GM21526 (cell line): ENCODE measurements around the gene TMEFF2.
A peak's percentile ranks its signal among the peaks of the same experiment; 100 is the strongest.

ENCODE experiments used
- ATAC-seq: cut with Tn5 transposase; IDR thresholded peaks from one replicate; pipeline ENCODE4 v1.9.1; 2021; ENCODE audit warnings: moderate library complexity; ENCODE audit not compliant: unreplicated experiment, low FRiP score

Gene TMEFF2

GRCh38 chr2:192184349-192184748 is 10.4 kb downstream of the TMEFF2 start:
- ATAC-seq = no peak

- no peak for ATAC-seq
Observed at GRCh38 chr2:192183296-192183695, 11.4 kb downstream of the TMEFF2 start.

GRCh38 chr2:192166946-192167345 is 27.8 kb downstream of the TMEFF2 start:
- ATAC-seq = no peak

- ATAC-seq = no peak
Observed at GRCh38 chr2:192165842-192166241, 28.9 kb downstream of the TMEFF2 start.

GRCh38 chr2:192162392-192163042 is 32.2 kb downstream of the TMEFF2 start:
- peak; percentile 93 for ATAC-seq

- no peak for ATAC-seq
Observed at GRCh38 chr2:192161656-192162290, 33.0 kb downstream of the TMEFF2 start.

- ATAC-seq = no peak
Observed at GRCh38 chr2:192159736-192160135, 35.0 kb downstream of the TMEFF2 start.

GRCh38 chr2:192159208-192159607 is 35.5 kb downstream of the TMEFF2 start:
- no peak for ATAC-seq

- ATAC-seq = no peak
Observed at GRCh38 chr2:192157776-192158175, 37.0 kb downstream of the TMEFF2 start.

GRCh38 chr2:192155511-192156118 is 39.1 kb downstream of the TMEFF2 start:
- no peak for ATAC-seq

GRCh38 chr2:192153561-192153960 is 41.2 kb downstream of the TMEFF2 start:
- no peak for ATAC-seq

GRCh38 chr2:192151853-192152252 is 42.9 kb downstream of the TMEFF2 start:
- no peak for ATAC-seq

GRCh38 chr2:192150166-192150565 is 44.6 kb downstream of the TMEFF2 start:
- no peak for ATAC-seq

GRCh38 chr2:192148620-192149321 is 46.0 kb downstream of the TMEFF2 start:
- no peak for ATAC-seq

- ATAC-seq = no peak
Observed at GRCh38 chr2:192148241-192148619, 46.5 kb downstream of the TMEFF2 start.

GRCh38 chr2:192146069-192147015 is 48.4 kb downstream of the TMEFF2 start:
- ATAC-seq = no peak

GRCh38 chr2:192145496-192145895 is 49.2 kb downstream of the TMEFF2 start:
- ATAC-seq = no peak

GRCh38 chr2:192140236-192140839 is 54.4 kb downstream of the TMEFF2 start:
- ATAC-seq = no peak

GRCh38 chr2:192139813-192140212 is 54.9 kb downstream of the TMEFF2 start:
- ATAC-seq = no peak

GRCh38 chr2:192137451-192137850 is 57.3 kb downstream of the TMEFF2 start:
- no peak for ATAC-seq
